Measurements from ENCODE around the gene GPC5.

GRCh38 chr13:92390217-92390616, 991.8 kb downstream of the GPC5 start:
- no peak for TF ChIP-seq EZH2 (IDR thresholded peaks at IDR 0.05; ENCODE audit: borderline replicate concordance, low read length)
- no peak for TF ChIP-seq CTCF (IDR thresholded peaks at IDR 0.05; ENCODE audit: low read length)

Measured in OCI-LY1 (cell line).